ENCODE data around the gene CTSE.
"Not testable (repeated sequence)": the region's sequence is repeated elsewhere in the genome, so short reads cannot be mapped to it uniquely, and the experiment has no call there.

Gene CTSE

GRCh38 chr1:206013026-206013795 is 10.5 kb downstream of the CTSE start:
- no peak for DNase-seq

GRCh38 chr1:206012086-206012859 is 11.4 kb downstream of the CTSE start:
- DNase-seq = peak; percentile 35

DNA sequence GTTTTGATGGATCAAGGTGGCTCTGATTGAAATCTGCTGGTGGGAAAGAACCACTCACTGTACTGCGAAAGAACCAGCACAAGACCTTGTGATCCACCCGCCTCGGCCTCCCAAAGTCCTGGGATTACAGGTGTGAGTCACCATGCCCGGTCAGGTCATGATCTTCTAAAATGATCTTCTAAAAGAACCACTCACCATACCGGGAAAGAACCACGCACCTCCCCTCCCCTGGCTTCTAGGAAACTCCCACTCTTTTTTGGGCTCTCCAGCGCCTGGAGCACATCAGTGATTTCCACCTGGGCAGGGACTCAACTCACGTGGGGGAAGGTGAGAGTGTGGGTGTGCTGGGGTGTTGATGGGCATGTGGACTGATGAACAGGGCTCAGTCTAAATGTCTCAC is 12.6 kb downstream of the CTSE start:
- DNase-seq = no peak

DNA sequence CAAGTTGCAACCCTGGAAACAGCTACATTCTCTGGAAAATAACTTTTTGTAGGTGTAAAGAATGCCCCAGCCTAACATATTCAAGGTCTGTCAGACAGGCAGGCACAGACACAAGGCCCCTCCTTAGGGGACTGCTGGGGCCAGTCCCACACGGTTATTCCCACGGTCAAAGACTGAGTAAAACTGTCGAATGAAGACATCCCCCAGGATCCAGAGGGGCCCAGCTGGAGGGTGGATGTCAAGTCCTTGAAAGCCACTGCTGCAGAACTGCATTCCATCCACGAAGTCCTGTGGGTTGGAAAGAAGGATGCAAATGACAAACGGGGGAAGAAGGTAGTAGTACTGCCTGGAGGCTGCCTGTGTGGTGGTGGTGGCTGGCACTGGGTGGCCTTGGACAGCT is 13.6 kb downstream of the CTSE start:
- no peak for DNase-seq

DNA sequence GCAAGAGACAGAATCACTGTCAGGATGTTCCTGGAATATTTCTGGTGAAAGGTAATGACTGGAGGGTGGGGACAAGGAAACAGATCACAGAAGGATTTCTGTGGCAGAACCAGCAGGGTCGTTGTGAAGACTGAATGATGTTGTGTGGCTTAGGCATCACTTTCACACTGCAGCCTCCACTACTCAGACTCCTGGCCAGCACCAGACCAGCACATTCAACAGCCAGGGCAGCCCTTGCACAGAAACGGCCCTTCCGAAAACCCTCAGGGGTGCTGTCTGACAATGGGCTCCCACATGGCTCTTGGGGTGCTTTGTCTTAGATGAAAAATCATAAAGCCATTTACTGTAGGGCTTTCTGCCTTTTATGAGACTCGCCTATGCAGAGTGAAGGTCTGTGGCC is 16.7 kb downstream of the CTSE start:
- no peak for DNase-seq

DNA sequence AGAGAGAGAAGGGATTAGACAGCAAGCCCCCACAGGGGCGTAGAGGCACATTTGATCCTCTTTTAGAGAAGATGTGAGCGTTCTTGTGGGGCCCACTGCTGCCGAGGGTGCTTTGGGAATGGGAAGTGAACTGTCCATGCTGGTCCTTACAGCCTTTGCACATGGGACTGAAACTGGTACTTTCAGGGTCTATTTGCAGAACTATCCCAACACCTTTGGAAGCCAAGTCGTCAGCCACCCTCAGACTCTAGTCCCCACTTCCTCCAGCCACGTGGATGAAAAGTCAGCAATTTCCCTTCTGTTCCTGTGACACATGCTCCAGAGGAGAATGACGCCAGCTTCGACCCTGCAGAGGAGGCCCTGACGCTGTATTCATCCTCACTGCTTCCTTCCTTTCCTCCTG is 17.9 kb downstream of the CTSE start:
- no peak for DNase-seq

DNA sequence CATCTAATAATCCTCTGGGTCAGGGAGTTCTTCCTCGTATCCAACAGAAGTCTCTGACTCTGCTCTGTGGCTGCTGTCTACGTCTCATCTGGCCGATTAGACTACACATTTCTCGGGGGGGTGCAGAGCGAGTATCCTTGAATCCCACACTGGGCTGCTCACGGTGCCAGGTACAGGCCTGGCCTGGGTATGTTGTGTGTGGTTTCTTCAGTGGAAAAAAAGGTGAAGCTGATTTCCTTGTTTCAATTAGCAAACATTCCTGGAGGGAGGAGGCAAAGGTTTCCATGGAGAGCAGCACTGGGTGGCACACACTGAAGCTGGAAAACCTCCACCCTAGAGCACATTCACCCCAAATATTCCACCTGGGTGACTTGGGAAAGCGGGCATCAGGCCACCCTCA is 18.5 kb downstream of the CTSE start:
- no peak for DNase-seq

- DNase-seq = no peak
These were observed 18.9 kb downstream of the CTSE start for GRCh38 chr1:206004826-206005225.

DNA sequence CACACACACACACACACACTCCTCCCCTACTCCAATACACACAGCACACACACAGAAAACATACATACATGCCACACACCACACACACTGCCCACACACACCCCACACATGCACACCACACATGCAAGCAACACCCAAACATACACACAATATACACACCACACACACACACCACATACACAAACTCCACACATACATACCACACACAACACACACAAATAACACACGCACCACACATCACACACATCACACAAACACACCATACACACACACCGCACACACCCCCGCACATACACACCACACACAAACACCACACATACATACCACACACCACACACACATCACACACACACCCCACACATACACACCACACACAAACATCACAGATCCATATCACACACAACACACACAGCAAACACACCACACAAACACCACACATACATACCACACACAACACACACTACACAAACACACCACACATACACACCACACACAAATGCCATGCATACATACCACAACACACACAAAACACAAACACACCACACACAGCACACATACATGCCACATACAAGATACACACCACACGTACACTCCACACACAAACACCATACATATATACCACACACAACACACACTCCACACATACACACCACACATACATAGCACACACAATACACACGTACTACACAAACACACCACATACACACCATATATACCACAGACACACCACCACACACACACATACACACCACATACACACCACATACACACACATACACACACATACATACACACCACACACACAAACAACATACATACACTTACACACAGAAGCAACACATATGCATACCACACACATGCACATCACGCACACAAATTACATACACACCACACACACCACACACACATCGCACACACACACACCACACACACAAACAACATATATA is 19.6 kb downstream of the CTSE start:
- no peak for DNase-seq

- no peak for DNase-seq
These were observed 20.6 kb downstream of the CTSE start, which contains the start of gene RAB7B for GRCh38 chr1:206002871-206003801. Gene RAB7B, minus strand, starts transcription at chr1:206003395. Its CDS starts 9,260 bp downstream, at chr1:205994135.

DNA sequence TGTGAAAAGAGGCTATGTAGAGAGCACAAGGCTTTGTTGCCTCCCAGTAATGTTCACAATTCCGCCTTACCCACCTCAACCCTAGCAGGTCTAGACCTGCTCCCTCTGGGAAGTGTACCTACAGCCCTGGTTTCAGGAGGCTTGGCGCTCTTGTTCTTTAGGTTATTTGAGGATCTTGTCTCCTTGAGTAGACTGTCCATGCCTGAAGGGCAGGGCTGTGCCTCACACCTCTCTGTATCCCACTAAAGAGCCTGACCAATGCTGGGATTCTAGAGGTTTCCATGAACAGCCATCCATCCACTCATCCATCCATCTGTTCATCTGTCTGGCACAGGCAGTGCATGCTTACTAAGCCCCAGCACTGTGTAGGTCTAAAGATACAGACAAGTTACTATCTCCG is 21.5 kb downstream of the CTSE start:
- no peak for DNase-seq

DNA sequence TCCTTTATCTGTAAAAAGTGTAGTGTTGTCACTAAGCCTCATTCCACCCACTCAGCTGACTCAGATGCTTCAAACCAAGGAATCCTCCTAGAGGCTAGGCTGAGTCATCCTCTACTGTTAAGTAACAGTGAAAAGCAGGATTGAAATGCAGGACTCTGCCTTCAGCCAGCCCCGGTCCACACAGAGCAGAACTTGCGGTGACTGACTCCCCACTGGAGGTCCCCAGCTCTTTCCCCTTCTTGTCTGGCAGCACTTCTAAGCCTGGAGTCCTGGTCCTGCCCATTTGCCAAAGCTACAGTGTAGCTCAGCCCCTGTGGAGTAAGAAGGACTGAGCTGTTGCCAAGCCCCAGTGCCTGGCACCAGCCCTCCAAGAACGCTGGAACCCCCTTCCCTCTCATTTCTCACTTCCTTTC is 22.2 kb downstream of the CTSE start:
- DNase-seq = no peak

GRCh38 chr1:206000641-206001339 is 22.9 kb downstream of the CTSE start:
- no peak for DNase-seq

DNA sequence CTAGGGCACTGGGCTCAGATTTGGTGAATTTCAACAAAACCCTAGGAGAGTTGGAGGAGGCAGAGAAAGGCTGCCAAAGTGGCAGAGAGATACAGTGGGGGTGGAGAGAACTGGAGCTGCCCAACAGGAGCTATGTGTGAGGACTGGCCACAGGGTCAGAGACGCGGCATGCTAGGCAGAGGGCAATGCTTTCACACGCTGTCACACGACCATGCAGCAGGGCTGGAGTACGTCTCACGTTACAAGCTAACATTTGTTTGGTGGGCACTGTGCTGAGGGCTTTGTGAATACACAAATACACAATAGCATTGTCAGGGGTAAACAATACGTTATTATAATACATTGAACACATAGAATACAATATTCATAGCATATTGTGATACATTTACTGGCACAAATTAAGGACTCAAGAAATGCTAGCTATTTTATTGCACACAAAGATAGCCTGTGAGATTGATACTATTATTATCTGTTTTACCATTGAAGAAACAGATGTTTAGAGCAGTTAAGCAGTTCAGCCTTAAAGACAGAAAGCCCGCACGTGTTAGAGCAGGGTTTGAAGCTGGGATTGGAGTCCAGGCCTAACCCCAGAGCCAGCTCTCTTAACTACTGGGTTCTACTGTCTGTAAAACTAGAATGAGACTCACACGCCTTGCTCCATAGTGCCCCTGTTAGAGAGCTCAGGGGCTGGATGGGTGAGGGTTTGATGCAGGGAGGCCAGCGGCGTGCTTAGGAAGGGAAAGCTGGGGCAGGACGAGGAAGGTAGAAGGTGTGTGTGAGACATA is 25.0 kb downstream of the CTSE start:
- no peak for DNase-seq

GRCh38 chr1:205996641-205997040 is 27.1 kb downstream of the CTSE start:
- DNase-seq = not testable (repeated sequence)

DNA sequence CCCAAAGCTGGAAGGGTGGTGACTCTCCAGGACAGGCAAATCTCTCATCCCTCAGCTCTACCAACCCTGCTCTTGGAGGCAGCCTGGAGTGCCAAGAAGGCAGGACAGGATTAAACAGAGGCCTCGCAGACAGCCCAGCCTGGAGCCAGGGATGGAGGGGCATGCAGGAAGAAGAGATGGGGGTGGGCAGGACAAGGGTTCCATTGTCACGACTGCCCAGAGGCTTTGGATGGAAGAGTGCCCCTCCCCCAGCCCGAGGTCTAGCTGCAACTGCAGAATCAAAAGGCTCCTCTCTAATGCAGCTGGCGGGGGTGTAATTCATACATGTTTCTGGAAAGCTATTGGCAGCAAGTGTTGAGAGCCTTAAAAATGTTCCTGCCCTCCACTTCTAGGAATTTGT is 29.3 kb downstream of the CTSE start:
- DNase-seq = no peak

DNA sequence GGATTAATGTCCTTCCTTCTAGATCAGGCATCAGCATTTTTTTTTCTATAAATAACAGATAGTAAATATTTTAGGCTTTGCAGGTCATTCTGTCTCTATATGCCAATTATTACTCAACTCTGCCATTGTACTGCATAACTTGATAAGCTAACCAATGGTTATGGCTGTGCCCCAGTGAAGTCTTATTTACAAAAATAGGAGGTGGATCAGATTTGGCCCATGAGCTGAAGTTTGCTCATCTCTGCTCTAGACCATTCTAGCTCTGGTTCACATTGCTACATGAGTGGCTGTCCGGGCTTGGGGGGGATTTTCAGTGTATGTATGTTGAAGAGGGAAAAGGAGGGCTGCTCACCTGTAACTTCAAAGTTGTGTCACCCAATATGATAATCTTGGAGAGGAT is 30.6 kb downstream of the CTSE start:
- DNase-seq = no peak

DNA sequence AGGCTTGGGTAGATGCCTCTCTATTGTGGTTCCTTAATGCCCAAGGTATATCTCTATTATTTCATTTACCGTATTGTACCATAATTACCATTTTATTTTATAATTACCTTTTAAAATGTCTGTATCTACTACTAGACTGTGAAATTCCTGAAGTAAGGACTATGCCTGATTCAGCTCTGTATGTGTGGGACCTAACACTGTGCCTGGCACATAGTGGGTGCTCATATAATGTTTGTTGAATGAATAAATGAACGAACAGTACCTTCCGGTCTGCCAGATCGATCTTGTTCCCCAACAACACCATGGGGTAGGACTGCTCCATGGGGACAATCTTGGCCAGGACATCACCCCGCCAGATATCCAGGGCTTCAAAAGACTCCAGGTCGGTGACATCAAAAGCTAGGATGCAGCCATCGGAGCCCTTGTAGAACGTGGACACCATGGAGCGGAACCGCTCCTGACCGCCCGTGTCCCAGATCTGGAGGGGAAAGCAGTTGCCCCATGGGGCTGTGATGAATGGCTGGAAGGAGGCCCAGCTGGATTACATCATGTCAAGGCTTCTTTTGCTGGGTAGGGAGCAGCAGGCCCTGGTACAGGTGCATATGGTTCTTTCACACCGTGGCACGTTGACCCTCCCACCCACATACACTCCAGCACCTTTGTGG is 31.3 kb downstream of the CTSE start:
- DNase-seq = no peak

GRCh38 chr1:205991237-205991636 is 32.5 kb downstream of the CTSE start:
- no peak for DNase-seq

GRCh38 chr1:205990226-205990625 is 33.5 kb downstream of the CTSE start:
- DNase-seq = no peak

Data from CD4-positive, alpha-beta T cell treated with Interleukin-4 for 4 hours (primary cell).